Hepatocyte (in vitro differentiated cells): Measurements from ENCODE around the gene CNOT4. TPM values are rescaled to one million over a fixed set of nuclear protein-coding genes. Genes with fewer than 3 reads are reported as not detected.
A peak's percentile ranks its signal among the peaks of the same experiment; 100 is the strongest.

Experiments used
- DNase-seq: peaks from one replicate; pipeline ENCODE4 v3.0.0-alpha.2; 2016; ENCODE audit warnings: low spot score
- H2AFZ ChIP-seq: fragments of 200-600 bp; sonication (generic); 2 replicates; pipeline ENCODE4 v1.6.0; 2016; ENCODE audit warnings: antibody characterized with exemption, mild to moderate bottlenecking
- H3K27ac ChIP-seq: fragments of 200-600 bp; sonication (generic); 2 replicates; pipeline ENCODE4 v1.5.1; 2016; ENCODE audit warnings: mild to moderate bottlenecking
- H3K27me3 ChIP-seq: fragments of 200-600 bp; sonication (generic); 2 replicates; pipeline ENCODE4 v1.6.1; 2016
- H3K36me3 ChIP-seq: fragments of 200-600 bp; sonication (generic); replicated peaks from 2 replicates; pipeline ENCODE4 v1.5.1; 2016; ENCODE audit warnings: low read depth; ENCODE audit not compliant: insufficient read depth
- H3K4me1 ChIP-seq: fragments of 200-600 bp; sonication (generic); 2 replicates; pipeline ENCODE4 v1.5.1; 2016; ENCODE audit warnings: mild to moderate bottlenecking, moderate library complexity; ENCODE audit not compliant: insufficient read depth
- H3K4me2 ChIP-seq: fragments of 200-600 bp; sonication (generic); 2 replicates; pipeline ENCODE4 v1.6.0; 2016
- H3K4me3 ChIP-seq: fragments of 200-600 bp; sonication (generic); 2 replicates; pipeline ENCODE4 v1.5.1; 2016; ENCODE audit warnings: mild to moderate bottlenecking
- H3K79me2 ChIP-seq: fragments of 200-600 bp; sonication (generic); 2 replicates; pipeline ENCODE4 v1.6.0; 2017; ENCODE audit warnings: mild to moderate bottlenecking
- H3K9me2 ChIP-seq: fragments of 200-600 bp; sonication (generic); replicated peaks from 2 replicates; pipeline ENCODE4 v1.6.0; 2017; ENCODE audit warnings: mild to moderate bottlenecking; ENCODE audit not compliant: insufficient read depth
- H3K9me3 ChIP-seq: fragments of 200-600 bp; sonication (generic); 2 replicates; pipeline ENCODE4 v1.5.1; 2016; ENCODE audit warnings: low read depth, mild to moderate bottlenecking
- H4K20me1 ChIP-seq: fragments of 200-600 bp; sonication (generic); 2 replicates; pipeline ENCODE4 v1.6.0; 2016; ENCODE audit warnings: mild to moderate bottlenecking; ENCODE audit not compliant: insufficient read depth, poor library complexity, severe bottlenecking
- EZH2 ChIP-seq: fragments of 200-600 bp; sonication (generic); IDR thresholded peaks from 2 replicates; pipeline ENCODE4 v1.6.1; 2016; ENCODE audit warnings: antibody characterized with exemption, mild to moderate bottlenecking, borderline replicate concordance
- EZH2phosphoT487 ChIP-seq: fragments of 200-600 bp; sonication (generic); IDR thresholded peaks from one replicate; pipeline ENCODE4 v1.6.1; 2018; ENCODE audit warnings: antibody characterized with exemption, mild to moderate bottlenecking, low read depth, moderate library complexity; ENCODE audit not compliant: unreplicated experiment, severe bottlenecking
- WGBS: methylation state at CpG from one replicate; pipeline ENCODE4 v1.1.6; 2016; ENCODE audit warnings: low lambda C conversion rate; ENCODE audit errors: missing lambda C conversion rate; 5-methylcytosine and 5-hydroxymethylcytosine counted together
- polyA plus RNA-seq: library from polyadenylated mRNA; unstranded; fragments of >200 nt; fragmentation: Nextera tagmentation; extraction: Ambion mirVana; gene quantifications from 2 replicates; pipeline ENCODE4 v1.2.1, GENCODE V29; 2016
- total RNA-seq: library from RNA; depleted of rRNA; stranded (reverse); fragments of >200 nt; gene quantifications from 2 replicates; pipeline ENCODE4 v1.2.3, GENCODE V29; 2014
- TF ChIP-seq, protein P1 (sequence below): fragments of 200-600 bp; sonication (generic); IDR thresholded peaks from 2 replicates; pipeline ENCODE4 v1.5.1; 2016; ENCODE audit warnings: antibody characterized with exemption, mild to moderate bottlenecking; ENCODE audit not compliant: poor library complexity

Gene CNOT4
- total and polyA plus RNA-seq, 2 experiments from 2014 or later: 11.8 to 12.9 TPM

DNA sequence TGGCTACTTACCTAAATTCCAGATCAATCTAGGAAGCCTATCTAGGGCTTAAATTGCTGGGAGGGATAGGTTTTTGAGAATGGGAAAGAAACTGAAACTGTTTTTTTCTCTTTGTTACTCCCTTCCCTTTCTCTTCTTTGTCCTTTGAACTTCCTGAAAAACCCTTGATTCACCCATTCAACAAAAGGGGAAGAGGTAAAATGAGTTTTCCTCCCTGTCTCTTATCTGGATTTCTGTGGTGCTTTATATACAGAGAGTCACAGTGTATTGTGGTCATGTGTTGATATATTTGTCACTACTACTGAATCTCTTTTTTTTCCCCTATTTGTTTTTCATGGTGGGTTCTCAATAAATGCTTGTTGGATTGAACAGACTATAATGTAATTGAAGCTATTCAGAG lies 28.0 kb upstream of the CNOT4 start:
- Histone ChIP-seq H3K4me1 (no peaks in the 10 kb centered on the region), H3K27me3 (no peaks in the 10 kb centered on the region), H3K36me3 (no peaks in the 10 kb centered on the region), H3K27ac (no peak overlapping the region), H3K9me3 (no peaks in the 10 kb centered on the region), H3K4me3 (no peak overlapping the region), H3K4me2 (no peak overlapping the region), H2AFZ (no peak overlapping the region), H4K20me1 (no peaks in the 10 kb centered on the region), H3K9me2 (no peaks in the 10 kb centered on the region), H3K79me2 (no peaks in the 10 kb centered on the region)
- no peak for TF ChIP-seq EZH2phosphoT487
- TF ChIP-seq, protein P1, sequence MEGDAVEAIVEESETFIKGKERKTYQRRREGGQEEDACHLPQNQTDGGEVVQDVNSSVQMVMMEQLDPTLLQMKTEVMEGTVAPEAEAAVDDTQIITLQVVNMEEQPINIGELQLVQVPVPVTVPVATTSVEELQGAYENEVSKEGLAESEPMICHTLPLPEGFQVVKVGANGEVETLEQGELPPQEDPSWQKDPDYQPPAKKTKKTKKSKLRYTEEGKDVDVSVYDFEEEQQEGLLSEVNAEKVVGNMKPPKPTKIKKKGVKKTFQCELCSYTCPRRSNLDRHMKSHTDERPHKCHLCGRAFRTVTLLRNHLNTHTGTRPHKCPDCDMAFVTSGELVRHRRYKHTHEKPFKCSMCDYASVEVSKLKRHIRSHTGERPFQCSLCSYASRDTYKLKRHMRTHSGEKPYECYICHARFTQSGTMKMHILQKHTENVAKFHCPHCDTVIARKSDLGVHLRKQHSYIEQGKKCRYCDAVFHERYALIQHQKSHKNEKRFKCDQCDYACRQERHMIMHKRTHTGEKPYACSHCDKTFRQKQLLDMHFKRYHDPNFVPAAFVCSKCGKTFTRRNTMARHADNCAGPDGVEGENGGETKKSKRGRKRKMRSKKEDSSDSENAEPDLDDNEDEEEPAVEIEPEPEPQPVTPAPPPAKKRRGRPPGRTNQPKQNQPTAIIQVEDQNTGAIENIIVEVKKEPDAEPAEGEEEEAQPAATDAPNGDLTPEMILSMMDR: no peak
- TF ChIP-seq EZH2: no peak
- no peak for DNase-seq

DNA sequence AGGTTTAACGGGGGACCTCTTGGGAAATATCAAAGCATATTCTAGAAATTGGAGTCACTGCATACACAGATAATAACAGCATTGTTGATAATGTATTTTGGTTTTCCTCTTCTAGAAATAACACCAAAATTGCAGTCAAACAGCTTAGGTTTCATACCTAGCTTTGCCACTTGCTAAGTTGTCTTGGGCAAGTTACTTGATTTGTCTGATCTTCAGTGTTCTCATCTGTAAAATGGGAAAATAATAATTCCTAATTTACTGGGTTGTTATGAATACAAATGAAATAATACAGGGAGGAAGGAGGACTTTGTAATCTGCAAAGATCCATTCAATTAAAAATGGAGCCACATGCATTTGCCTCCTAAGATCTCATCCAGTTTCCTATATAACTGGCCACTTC lies 27.6 kb upstream of the CNOT4 start:
- no peaks in the 10 kb centered on the region for H3K36me3 ChIP-seq
- TF ChIP-seq EZH2phosphoT487 (no peak), EZH2 (no peak)
- TF ChIP-seq, protein P1: no peak
- H3K9me2 ChIP-seq: no peaks in the 10 kb centered on the region
- H3K79me2 ChIP-seq: no peaks in the 10 kb centered on the region
- no peaks in the 10 kb centered on the region for H4K20me1 ChIP-seq
- no peak overlapping the region for H3K27ac ChIP-seq
- no peak overlapping the region for H3K4me2 ChIP-seq
- H3K4me3 ChIP-seq: no peak overlapping the region
- no peak for DNase-seq
- H3K4me1 ChIP-seq: no peaks in the 10 kb centered on the region
- no peaks in the 10 kb centered on the region for H3K9me3 ChIP-seq
- WGBS: 88% methylated on average over 1 of the region's 1 CpG
- H2AFZ ChIP-seq: no peak overlapping the region
- H3K27me3 ChIP-seq: no peaks in the 10 kb centered on the region

DNA sequence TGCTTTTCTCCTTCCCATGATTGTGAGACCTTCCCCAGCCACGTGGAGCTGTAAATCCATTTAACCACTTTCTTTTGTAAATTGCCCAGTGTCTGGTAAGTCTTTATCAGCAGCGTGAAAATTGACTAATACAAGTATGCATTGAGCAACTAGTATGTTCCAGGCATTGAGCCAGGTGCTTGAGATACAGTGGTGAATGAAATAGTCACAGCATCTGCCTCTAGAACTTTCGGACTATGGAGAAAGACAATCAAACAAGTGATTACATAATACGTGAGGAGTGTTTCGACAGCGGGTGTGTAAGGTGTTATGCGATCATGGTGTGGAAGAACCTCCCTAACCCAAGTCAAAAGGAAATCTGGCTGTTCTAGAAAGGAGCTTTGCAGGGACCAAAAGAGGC lies 26.2 kb upstream of the CNOT4 start:
- H3K36me3 ChIP-seq: no peaks in the 10 kb centered on the region
- WGBS: 66% methylated on average over 7 of the region's 7 CpGs
- TF ChIP-seq, protein P1: no peak
- TF ChIP-seq EZH2 (no peak), EZH2phosphoT487 (no peak)

DNA sequence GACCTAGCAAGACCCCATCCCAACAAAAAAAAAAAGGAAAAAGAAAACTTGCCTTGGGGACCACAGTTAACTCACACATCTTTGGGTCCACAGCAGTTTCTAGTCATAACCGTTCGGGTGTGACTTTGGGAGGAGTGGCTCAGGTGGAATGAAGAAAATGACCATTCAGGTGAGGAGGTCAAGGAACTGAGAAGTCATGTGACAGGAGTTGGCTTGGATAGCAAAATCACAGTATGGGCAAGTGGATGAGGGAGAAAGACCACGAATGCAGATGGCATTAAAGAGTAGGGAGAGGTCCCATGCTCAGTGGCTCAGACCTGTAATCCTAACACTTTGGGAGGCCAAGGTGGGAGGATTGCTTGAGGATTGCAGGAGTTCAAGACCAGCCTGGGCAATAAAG lies 17.1 kb upstream of the CNOT4 start:
- H3K4me3 ChIP-seq: no peak overlapping the region
- H2AFZ ChIP-seq: no peak overlapping the region
- no peaks in the 10 kb centered on the region for H4K20me1 ChIP-seq
- no peak for TF ChIP-seq EZH2
- TF ChIP-seq, protein P1: no peak
- TF ChIP-seq EZH2phosphoT487: no peak
- no peak overlapping the region for H3K27ac ChIP-seq
- no peaks in the 10 kb centered on the region for H3K9me2 ChIP-seq
- no peaks in the 10 kb centered on the region for H3K4me1 ChIP-seq
- no peaks in the 10 kb centered on the region for H3K79me2 ChIP-seq
- WGBS: 97% methylated on average over 3 of the region's 3 CpGs
- H3K9me3 ChIP-seq: no peaks in the 10 kb centered on the region
- DNase-seq: no peak
- no peaks in the 10 kb centered on the region for H3K27me3 ChIP-seq
- no peaks in the 10 kb centered on the region for H3K36me3 ChIP-seq
- H3K4me2 ChIP-seq: no peak overlapping the region

More for the DNA sequence above, 26.2 kb upstream of the CNOT4 start:
- H3K4me1 ChIP-seq: no peaks in the 10 kb centered on the region
- H3K4me3 ChIP-seq: no peak overlapping the region
- DNase-seq: peak; percentile 38
- H3K9me2 ChIP-seq: no peaks in the 10 kb centered on the region
- H3K27ac ChIP-seq: no peak overlapping the region
- H2AFZ ChIP-seq: no peak overlapping the region
- no peaks in the 10 kb centered on the region for H3K27me3 ChIP-seq
- H4K20me1 ChIP-seq: no peaks in the 10 kb centered on the region
- H3K9me3 ChIP-seq: no peaks in the 10 kb centered on the region
- H3K79me2 ChIP-seq: no peaks in the 10 kb centered on the region
- no peak overlapping the region for H3K4me2 ChIP-seq
